Measurements from ENCODE around the gene CRIP1. TPM values are rescaled to one million over a fixed set of nuclear protein-coding genes. Genes with fewer than 3 reads are reported as not detected.

Gene CRIP1
- polyA plus RNA-seq, 1 experiment: 0.90 TPM

- Histone ChIP-seq H3K27me3 (ENCODE audit: control insufficient read depth, insufficient read depth, low read length) (no peaks in the 10 kb centered on the region), H3K4me3 (ENCODE audit: low read depth, low read length) (no peak overlapping the region), H3K36me3 (ENCODE audit: control insufficient read depth, insufficient read depth, low read length) (no peaks in the 10 kb centered on the region; the same call in none of the 2 replicates)
- ChIA-PET POLR2A (no interaction called here), CTCF (no interaction called here)
- DNase-seq (ENCODE audit: low read depth): no peak
- no peak for TF ChIP-seq CTCF (IDR thresholded peaks at IDR 0.05; ENCODE audit: insufficient read depth, low read depth, low read length)
Observed at GRCh38 chr14:105494606-105494929, 7.9 kb downstream of the CRIP1 start.

GRCh38 chr14:105495101-105495989 lies 8.7 kb downstream of the CRIP1 start:
- Histone ChIP-seq H3K4me3 (ENCODE audit: low read depth, low read length) (no peak overlapping the region), H3K36me3 (ENCODE audit: control insufficient read depth, insufficient read depth, low read length) (no peaks in the 10 kb centered on the region; the same call in none of the 2 replicates), H3K27me3 (ENCODE audit: control insufficient read depth, insufficient read depth, low read length) (no peaks in the 10 kb centered on the region)
- ChIA-PET POLR2A (no interaction called here), CTCF (no interaction called here)
- DNase-seq (ENCODE audit: low read depth): no peak
- TF ChIP-seq CTCF (IDR thresholded peaks at IDR 0.05; ENCODE audit: insufficient read depth, low read depth, low read length): no peak

GRCh38 chr14:105495990-105496830 lies 9.5 kb downstream of the CRIP1 start:
- no peak for TF ChIP-seq CTCF (IDR thresholded peaks at IDR 0.05; ENCODE audit: insufficient read depth, low read depth, low read length)
- ChIA-PET CTCF (interaction anchor here (0.5 kb wide), 1 partner anchor 28 kb away, joined by 4 read pairs; no protein-coding TSS in a partner anchor), POLR2A (no interaction called here)
- no peaks in the 10 kb centered on the region; the same call in none of the 2 replicates for H3K36me3 ChIP-seq (ENCODE audit: control insufficient read depth, insufficient read depth, low read length)
- no peak for DNase-seq (ENCODE audit: low read depth)
- no peaks in the 10 kb centered on the region for H3K27me3 ChIP-seq (ENCODE audit: control insufficient read depth, insufficient read depth, low read length)
- no peak overlapping the region for H3K4me3 ChIP-seq (ENCODE audit: low read depth, low read length)

- CTCF ChIA-PET: interaction anchor here (0.5 kb wide), 1 partner anchor 27 kb away, joined by 4 read pairs; no protein-coding TSS in a partner anchor
Observed at GRCh38 chr14:105496831-105497591, 10.3 kb downstream of the CRIP1 start.

More at GRCh38 chr14:105496831-105497591, 10.3 kb downstream of the CRIP1 start:
- TF ChIP-seq CTCF (IDR thresholded peaks at IDR 0.05; ENCODE audit: insufficient read depth, low read depth, low read length): no peak
- Histone ChIP-seq H3K36me3 (ENCODE audit: control insufficient read depth, insufficient read depth, low read length) (no peaks in the 10 kb centered on the region; the same call in none of the 2 replicates), H3K27me3 (ENCODE audit: control insufficient read depth, insufficient read depth, low read length) (no peaks in the 10 kb centered on the region), H3K4me3 (ENCODE audit: low read depth, low read length) (no peak overlapping the region)
- POLR2A ChIA-PET: no interaction called here
- no peak for DNase-seq (ENCODE audit: low read depth)

Measured in BJ (cell line).